DND-41 (cell line): ENCODE results near the gene FAM107A.

Source experiments
- CTCF ChIP-seq: IDR thresholded peaks from 2 replicates; pipeline ENCODE4 v1.5.1; 2012; ENCODE audit warnings: borderline replicate concordance, low read length, moderate library complexity, mild to moderate bottlenecking; ENCODE audit not compliant: poor library complexity, severe bottlenecking; ENCODE audit errors: extremely low read depth
- EZH2 ChIP-seq: IDR thresholded peaks from 3 replicates; pipeline ENCODE4 v1.6.1; 2012; ENCODE audit warnings: borderline replicate concordance, low read depth, mild to moderate bottlenecking, moderate library complexity, low read length, inconsistent platforms; ENCODE audit not compliant: severe bottlenecking

GRCh38 chr3:58585994-58586393, 8.8 kb upstream of the FAM107A start:
- TF ChIP-seq CTCF (no peak), EZH2 (no peak)
